GM12878 (cell line): ENCODE results near the gene MTFR1L. TPM values are rescaled to one million over a fixed set of nuclear protein-coding genes. Genes with fewer than 3 reads are reported as not detected.

Source experiments
- ATAC-seq: fragments of 200-7000 bp; cut with Tn5 transposase; 3 replicates; pipeline ENCODE4 v1.9.1; 2020; ENCODE audit warnings: mild to moderate bottlenecking, moderate library complexity
- BruUV-seq: library from RNA; stranded (reverse); fragments of 400-500 nt; replicated peaks from 2 replicates; lab custom pipeline; 2021; lab: Mats Ljungman, UMichigan
- CTCF ChIA-PET: fragments of 300-600 bp; sonication (Branson Sonifier 250); formaldehyde crosslinking; extraction: SDS; loops from one replicate; lab custom pipeline; 2021; ENCODE audit warnings: inconsistent platforms; lab: Yijun Ruan, JAX
- POLR2A ChIA-PET: fragments of 350-600 bp; formaldehyde crosslinking; extraction: SDS; loops from one replicate; lab custom pipeline; 2021; ENCODE audit warnings: inconsistent platforms; lab: Charles Lee
- RAD21 ChIA-PET: fragments of 300-600 bp; sonication (Branson Sonifier 250); formaldehyde crosslinking; loops from one replicate; lab custom pipeline; 2023; ENCODE audit warnings: antibody characterized with exemption; ENCODE audit not compliant: unreplicated experiment; lab: Charles Lee
- SMC1A ChIA-PET: fragments of 300-600 bp; sonication (Branson Sonifier 250); formaldehyde crosslinking; loops from one replicate; lab custom pipeline; 2023; ENCODE audit not compliant: unreplicated experiment, uncharacterized antibody; lab: Charles Lee
- DNase-seq: peaks from one replicate; pipeline ENCODE4 v3.0.0-alpha.2; 2011; ENCODE audit warnings: low read depth, low spot score
- FAIRE-seq: peaks from 3 replicates; lab custom pipeline; 2011; peaks lifted over from hg19 to GRCh38; lab: Jason Lieb, UNC
- H2AFZ ChIP-seq: 2 replicates; pipeline ENCODE4 v1.6.0; 2011; ENCODE audit warnings: low read depth, low read length, control low read depth; ENCODE audit not compliant: control insufficient read depth
- H3K27ac ChIP-seq: 2 replicates; pipeline ENCODE4 v1.5.1; 2011; ENCODE audit warnings: control low read depth; ENCODE audit not compliant: control insufficient read depth, insufficient read depth
- H3K27me3 ChIP-seq, 2 experiments: replicated peaks in 1 of 2; 2 replicates each; pipeline versions ENCODE4 v1.6.0 to v1.6.1; 2011; ENCODE audit warnings: low read length in 1 of 2; ENCODE audit not compliant: control insufficient read depth in 2 of 2, insufficient read depth in 2 of 2
- H3K36me3 ChIP-seq, 2 experiments: 2 replicates each; pipeline ENCODE4 v1.5.1; 2011; ENCODE audit warnings: low read length in 1 of 2; ENCODE audit not compliant: control insufficient read depth in 2 of 2, insufficient read depth in 2 of 2
- H3K4me1 ChIP-seq: 2 replicates; pipeline ENCODE4 v1.6.1; 2011; ENCODE audit warnings: mild to moderate bottlenecking, low read length, moderate library complexity, mixed read lengths; ENCODE audit not compliant: control insufficient read depth, insufficient read depth
- H3K4me2 ChIP-seq: 2 replicates; pipeline ENCODE4 v1.6.0; 2011; ENCODE audit warnings: control low read depth; ENCODE audit not compliant: control insufficient read depth, insufficient read depth
- H3K4me3 ChIP-seq: fragments of 200-600 bp; sonication (generic); 2 replicates; pipeline ENCODE4 v1.5.1; 2016
- H3K79me2 ChIP-seq: 2 replicates; pipeline ENCODE4 v1.6.0; 2011; ENCODE audit warnings: low read length; ENCODE audit not compliant: control insufficient read depth, insufficient read depth
- H3K9ac ChIP-seq: 2 replicates; pipeline ENCODE4 v1.8.0; 2011; ENCODE audit warnings: low read length, control low read depth, mixed read lengths; ENCODE audit not compliant: control insufficient read depth, insufficient read depth
- H3K9me3 ChIP-seq: replicated peaks from 3 replicates; pipeline ENCODE4 v1.5.1; 2011; ENCODE audit warnings: mild to moderate bottlenecking, low read length; ENCODE audit not compliant: control insufficient read depth, insufficient read depth
- H4K20me1 ChIP-seq: 2 replicates; pipeline ENCODE4 v1.6.0; 2011; ENCODE audit not compliant: control insufficient read depth, insufficient read depth
- BMI1 ChIP-seq: fragments of 450-650 bp; IDR thresholded peaks from 2 replicates; pipeline ENCODE4 v1.6.1; 2016; ENCODE audit warnings: mild to moderate bottlenecking, moderate library complexity, borderline replicate concordance
- BRCA1 ChIP-seq: IDR thresholded peaks from 2 replicates; pipeline ENCODE4 v1.6.1; 2011; ENCODE audit warnings: low read depth, low read length, improper control_type of control experiment
- CHD4 ChIP-seq: fragments of 200-600 bp; sonication (generic); IDR thresholded peaks from 2 replicates; pipeline ENCODE4 v1.6.1; 2016; ENCODE audit warnings: mild to moderate bottlenecking
- CREB1 ChIP-seq: IDR thresholded peaks from 2 replicates; pipeline ENCODE4 v1.6.1; 2012; ENCODE audit warnings: low read depth, mild to moderate bottlenecking, inconsistent platforms
- E4F1 ChIP-seq: fragments of 450-650 bp; IDR thresholded peaks from 2 replicates; pipeline ENCODE4 v1.6.1; 2018; ENCODE audit warnings: borderline replicate concordance, mild to moderate bottlenecking; ENCODE audit not compliant: partially characterized antibody
- ESRRA ChIP-seq: IDR thresholded peaks from 2 replicates; pipeline ENCODE4 v1.6.1; 2012; ENCODE audit warnings: mild to moderate bottlenecking, low read length, improper control_type of control experiment
- NFYA ChIP-seq: IDR thresholded peaks from 2 replicates; pipeline ENCODE4 v1.6.1; 2011; ENCODE audit warnings: low read depth, mild to moderate bottlenecking, low read length, improper control_type of control experiment, borderline replicate concordance
- SIN3A ChIP-seq: IDR thresholded peaks from 2 replicates; pipeline ENCODE4 v1.6.1; 2012; ENCODE audit warnings: low read depth, low read length, improper control_type of control experiment
- SP1 ChIP-seq: IDR thresholded peaks from one replicate; pipeline ENCODE4 v1.6.1; 2011; ENCODE audit warnings: low read depth, low read length
- SUPT20H ChIP-seq: IDR thresholded peaks from 2 replicates; pipeline ENCODE4 v1.6.1; 2011; ENCODE audit warnings: low read depth, mild to moderate bottlenecking, low read length, moderate library complexity, borderline replicate concordance; ENCODE audit not compliant: control insufficient read depth
- TARDBP ChIP-seq: IDR thresholded peaks from 2 replicates; pipeline ENCODE4 v1.6.1; 2016; ENCODE audit warnings: borderline replicate concordance
- ZNF274 ChIP-seq: IDR thresholded peaks from one replicate; pipeline ENCODE4 v1.8.0; 2011; ENCODE audit not compliant: insufficient read length, insufficient read depth
- WGBS: methylation state at CpG from one replicate; pipeline ENCODE4 v1.1.6; 2016; ENCODE audit warnings: low lambda C conversion rate; ENCODE audit not compliant: insufficient replicate concordance, insufficient coverage; ENCODE audit errors: missing lambda C conversion rate; 5-methylcytosine and 5-hydroxymethylcytosine counted together
- in situ Hi-C: fragments of 300-500 bp; cut with MboI; formaldehyde crosslinking; loops from 9 replicates; pipeline ENCODE4 v1.14.3; 2018; ENCODE audit warnings: mixed read lengths
- intact Hi-C: fragments of 100-400 bp; cut with micrococcal nuclease; formaldehyde crosslinking; loops from one replicate; pipeline ENCODE4 v1.14.2; 2022; ENCODE audit not compliant: unreplicated experiment
- polyA plus RNA-seq, 11 experiments: library from polyadenylated mRNA; depleted of rRNA in 4 of 11; unstranded in 6 of 11; stranded (reverse) in 5 of 11; fragments of >200 nt; fragmentation: Nextera tagmentation in 4 of 11; fragmentation: Illumina TruSeq in 1 of 11; extraction: Ambion mirVana in 4 of 11; extraction: Trizol in 1 of 11; gene quantifications; 1 replicate in 1 of 11; 2 replicates in 10 of 11; pipeline versions ENCODE4 v1.2.1 to v1.2.3, GENCODE V29; 2011 to 2016; ENCODE audit warnings: inconsistent platforms in 2 of 11, missing spikeins in 2 of 11, low read depth in 1 of 11
- total RNA-seq, 4 experiments: library from RNA; depleted of rRNA in 3 of 4; stranded (reverse); fragments of >200 nt in 3 of 4; fragmentation: Illumina TruSeq in 1 of 4; extraction: Trizol in 1 of 4; gene quantifications; 2 replicates each; pipeline versions ENCODE4 v1.2.1 to v1.2.3, GENCODE V29; 2013 to 2021
- TF ChIP-seq, protein P1 (sequence below): fragments of 450-650 bp; formaldehyde crosslinking; IDR thresholded peaks from 2 replicates; pipeline ENCODE4 v1.4.0; 2022; ENCODE audit warnings: mild to moderate bottlenecking, moderate library complexity

Gene MTFR1L
- total and polyA plus RNA-seq, 10 of the 15 experiments (the other 5 are each of a cell fraction or from before 2014, with no cell fraction given) = 16.9 to 44.2 (median 30.3) TPM

GRCh38 chr1:25808481-25809244, 11.1 kb upstream of the MTFR1L start:
- Histone ChIP-seq H2AFZ (no peak overlapping the region), H3K4me3 (no peak overlapping the region), H3K36me3 (no peaks in the 10 kb centered on the region), H3K4me2 (no peak overlapping the region), H3K9me3 (no peaks in the 10 kb centered on the region), H4K20me1 (no peaks in the 10 kb centered on the region), H3K4me1 (peaks cover 20% of the 10 kb centered on the region), H3K27me3 (no peaks in the 10 kb centered on the region), H3K9ac (no peak overlapping the region), H3K27ac (no peak overlapping the region), H3K79me2 (no peaks in the 10 kb centered on the region)
- BruUV-seq = no TSS peak
- SMC1A ChIA-PET = interaction anchor here (0.6 to 1.9 kb wide), 4 partner anchors 10 to 304 kb away, joined by 3 to 14 read pairs (median 6); partner anchors contain the start of gene MTFR1L
- DNase-seq (no peak), ATAC-seq (no peak), FAIRE-seq (no peak)
- TF ChIP-seq TARDBP = no peak
- TF ChIP-seq NFYA = no peak
- TF ChIP-seq SP1 = no peak
- no peak for TF ChIP-seq ZNF274
- TF ChIP-seq E4F1 = no peak
- no peak for TF ChIP-seq SUPT20H
- no peak for TF ChIP-seq BMI1
- TF ChIP-seq, protein P1, sequence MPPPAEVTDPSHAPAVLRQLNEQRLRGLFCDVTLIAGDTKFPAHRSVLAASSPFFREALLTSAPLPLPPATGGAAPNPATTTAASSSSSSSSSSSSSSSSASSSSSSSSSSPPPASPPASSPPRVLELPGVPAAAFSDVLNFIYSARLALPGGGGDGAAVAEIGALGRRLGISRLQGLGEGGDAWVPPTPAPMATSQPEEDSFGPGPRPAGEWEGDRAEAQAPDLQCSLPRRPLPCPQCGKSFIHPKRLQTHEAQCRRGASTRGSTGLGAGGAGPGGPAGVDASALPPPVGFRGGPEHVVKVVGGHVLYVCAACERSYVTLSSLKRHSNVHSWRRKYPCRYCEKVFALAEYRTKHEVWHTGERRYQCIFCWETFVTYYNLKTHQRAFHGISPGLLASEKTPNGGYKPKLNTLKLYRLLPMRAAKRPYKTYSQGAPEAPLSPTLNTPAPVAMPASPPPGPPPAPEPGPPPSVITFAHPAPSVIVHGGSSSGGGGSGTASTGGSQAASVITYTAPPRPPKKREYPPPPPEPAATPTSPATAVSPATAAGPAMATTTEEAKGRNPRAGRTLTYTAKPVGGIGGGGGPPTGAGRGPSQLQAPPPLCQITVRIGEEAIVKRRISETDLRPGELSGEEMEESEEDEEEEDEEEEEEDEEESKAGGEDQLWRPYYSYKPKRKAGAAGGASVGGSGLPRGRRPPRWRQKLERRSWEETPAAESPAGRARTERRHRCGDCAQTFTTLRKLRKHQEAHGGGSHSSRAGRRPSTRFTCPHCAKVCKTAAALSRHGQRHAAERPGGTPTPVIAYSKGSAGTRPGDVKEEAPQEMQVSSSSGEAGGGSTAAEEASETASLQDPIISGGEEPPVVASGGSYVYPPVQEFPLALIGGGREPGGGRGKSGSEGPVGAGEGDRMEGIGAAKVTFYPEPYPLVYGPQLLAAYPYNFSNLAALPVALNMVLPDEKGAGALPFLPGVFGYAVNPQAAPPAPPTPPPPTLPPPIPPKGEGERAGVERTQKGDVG (CRISPR knock-in tag) = no peak
- no peak for TF ChIP-seq BRCA1
- no peak for TF ChIP-seq ESRRA
- TF ChIP-seq CREB1 = no peak
- no peak for TF ChIP-seq CHD4
- no peak for TF ChIP-seq SIN3A
- POLR2A ChIA-PET = interaction anchor here (1.1 to 1.9 kb wide), 2 partner anchors 12 to 569 kb away, joined by 4 to 5 read pairs; no protein-coding TSS in a partner anchor
- RAD21 ChIA-PET = interaction anchor here (0.8 to 3.2 kb wide), 5 partner anchors 189 to 288 kb away, joined by 3 to 15 read pairs (median 8); partner anchors contain the start of gene PAFAH2
- 75% methylated on average over 29 of the region's 34 CpGs for WGBS
- intact Hi-C loops = loop anchor here (10.0 kb wide), 1 partner anchor 564 kb away; the partner anchor contains the start of gene RSRP1
- in situ Hi-C loops = loop anchor here (25.0 kb wide), 1 partner anchor 396 kb away; the partner anchor contains the start of gene RHCE
- CTCF ChIA-PET = interaction anchor here (1.2 to 8.1 kb wide), 10 partner anchors 9 to 321 kb away, joined by 3 to 63 read pairs (median 13); partner anchors contain the start of genes MTFR1L and SELENON
